Suprapubic skin (tissue), 4 donors: Measurements from ENCODE around the gene MAN2B2. TPM values are rescaled to one million over a fixed set of nuclear protein-coding genes. Genes with fewer than 3 reads are reported as not detected.

Experiments used
- DNase-seq, 2 donors: peaks; one replicate each; pipeline ENCODE4 v3.0.0-alpha.2; 2019; ENCODE audit warnings: low spot score in 2 of 2
- H3K27ac ChIP-seq: fragments of 200-600 bp; sonication (generic); one replicate; pipeline ENCODE4 v1.5.1; 2019
- H3K27me3 ChIP-seq: fragments of 200-600 bp; sonication (generic); one replicate; pipeline ENCODE4 v1.5.1; 2019
- H3K36me3 ChIP-seq: fragments of 200-600 bp; sonication (generic); one replicate; pipeline ENCODE4 v1.5.1; 2019
- H3K4me1 ChIP-seq: fragments of 200-600 bp; sonication (generic); one replicate; pipeline ENCODE4 v1.5.1; 2019
- H3K4me3 ChIP-seq: fragments of 200-600 bp; sonication (generic); one replicate; pipeline ENCODE4 v1.5.1; 2019; ENCODE audit warnings: mild to moderate bottlenecking
- H3K9me3 ChIP-seq: fragments of 200-600 bp; sonication (generic); one replicate; pipeline ENCODE4 v1.5.1; 2019
- EP300 ChIP-seq: sonication (generic); formaldehyde crosslinking; IDR thresholded peaks from one replicate; pipeline ENCODE4 v1.6.1; 2017; ENCODE audit warnings: antibody characterized with exemption
- POLR2A ChIP-seq, 2 donors: fragments of 450-650 bp; IDR thresholded peaks; one replicate each; pipeline ENCODE4 v1.6.1; 2017; ENCODE audit warnings: antibody characterized with exemption in 2 of 2, mild to moderate bottlenecking in 2 of 2, moderate library complexity in 2 of 2
- POLR2AphosphoS5 ChIP-seq, 3 donors: sonication (generic); formaldehyde crosslinking; IDR thresholded peaks; one replicate each; pipeline ENCODE4 v1.6.1; 2017; ENCODE audit warnings: antibody characterized with exemption in 3 of 3
- WGBS: methylation state at CpG from one replicate; pipeline ENCODE4 v1.1.5; 2018; 5-methylcytosine and 5-hydroxymethylcytosine counted together
- total RNA-seq, 4 donors: library from RNA; depleted of rRNA; stranded (reverse); fragments of >200 nt; gene quantifications; one replicate each; pipeline ENCODE4 v1.1.0, GENCODE V29; 2016
- TF ChIP-seq, protein P1 (sequence below), 2 donors: fragments of 200-600 bp in 1 of 2; fragments of 450-650 bp in 1 of 2; sonication (generic) in 1 of 2; IDR thresholded peaks; one replicate each; pipeline ENCODE4 v1.5.1; 2016 to 2019; ENCODE audit warnings: antibody characterized with exemption in 2 of 2, mild to moderate bottlenecking in 1 of 2, moderate library complexity in 1 of 2

The MAN2B2 gene
- total RNA-seq, 4 donors from 2014 or later, result 19.6 to 27.9 (median 25.2) TPM

DNA sequence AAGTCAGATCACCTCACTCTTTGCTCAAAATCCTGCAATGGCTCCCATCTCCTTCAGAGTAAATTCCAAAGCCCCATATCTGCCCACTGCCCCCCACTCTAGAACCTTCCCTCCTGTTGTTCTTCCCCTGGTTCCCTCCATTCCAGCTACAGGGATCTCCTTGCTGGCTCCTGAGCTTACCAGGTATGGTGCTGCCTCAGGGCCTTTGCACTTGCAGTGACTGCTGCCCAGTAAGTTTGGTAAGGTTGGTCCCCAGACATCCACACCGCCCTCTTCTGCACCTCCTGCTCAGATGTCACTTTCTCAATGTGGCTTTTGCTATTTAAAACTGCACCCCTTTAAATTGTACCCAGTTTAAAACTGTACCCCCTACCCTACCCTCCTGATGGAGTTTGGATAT lies 7.8 kb upstream of the MAN2B2 start:
- no peak overlapping the region for H3K4me3 ChIP-seq
- peaks cover 26% of the 10 kb centered on the region for H3K27me3 ChIP-seq
- no peak for DNase-seq
- TF ChIP-seq, protein P1, sequence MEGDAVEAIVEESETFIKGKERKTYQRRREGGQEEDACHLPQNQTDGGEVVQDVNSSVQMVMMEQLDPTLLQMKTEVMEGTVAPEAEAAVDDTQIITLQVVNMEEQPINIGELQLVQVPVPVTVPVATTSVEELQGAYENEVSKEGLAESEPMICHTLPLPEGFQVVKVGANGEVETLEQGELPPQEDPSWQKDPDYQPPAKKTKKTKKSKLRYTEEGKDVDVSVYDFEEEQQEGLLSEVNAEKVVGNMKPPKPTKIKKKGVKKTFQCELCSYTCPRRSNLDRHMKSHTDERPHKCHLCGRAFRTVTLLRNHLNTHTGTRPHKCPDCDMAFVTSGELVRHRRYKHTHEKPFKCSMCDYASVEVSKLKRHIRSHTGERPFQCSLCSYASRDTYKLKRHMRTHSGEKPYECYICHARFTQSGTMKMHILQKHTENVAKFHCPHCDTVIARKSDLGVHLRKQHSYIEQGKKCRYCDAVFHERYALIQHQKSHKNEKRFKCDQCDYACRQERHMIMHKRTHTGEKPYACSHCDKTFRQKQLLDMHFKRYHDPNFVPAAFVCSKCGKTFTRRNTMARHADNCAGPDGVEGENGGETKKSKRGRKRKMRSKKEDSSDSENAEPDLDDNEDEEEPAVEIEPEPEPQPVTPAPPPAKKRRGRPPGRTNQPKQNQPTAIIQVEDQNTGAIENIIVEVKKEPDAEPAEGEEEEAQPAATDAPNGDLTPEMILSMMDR (IDR thresholded peaks at IDR 0.05), result no peak
- TF ChIP-seq EP300 (no peak), POLR2A (IDR thresholded peaks at IDR 0.05) (no peak)
- 95% methylated on average over 1 of the region's 1 CpG for WGBS
- H3K4me1 ChIP-seq, result peaks cover 26% of the 10 kb centered on the region
- no peaks in the 10 kb centered on the region for H3K9me3 ChIP-seq
- H3K27ac ChIP-seq, result no peak overlapping the region
- no peaks in the 10 kb centered on the region for H3K36me3 ChIP-seq

DNA sequence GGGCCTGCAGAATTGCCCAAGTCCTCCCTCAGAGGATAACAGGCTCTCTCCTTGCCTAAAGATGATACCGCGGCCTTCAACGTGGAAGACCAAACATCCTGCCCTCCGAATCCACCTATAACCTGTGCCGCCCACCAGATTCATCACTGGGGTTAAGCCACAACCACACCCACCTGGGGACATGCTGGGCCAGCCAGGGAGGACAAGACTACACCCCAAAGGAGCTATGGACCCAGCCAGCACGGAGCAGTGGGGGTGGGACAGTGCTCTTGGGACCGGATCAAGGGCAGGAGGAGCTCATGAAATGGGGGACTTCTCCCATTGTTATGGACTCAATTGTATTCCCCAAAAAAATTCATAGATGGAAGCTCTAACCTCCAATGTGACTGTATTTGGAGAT lies 6.8 kb upstream of the MAN2B2 start:
- no peak overlapping the region for H3K4me3 ChIP-seq
- no peak for DNase-seq
- peaks cover 17% of the 10 kb centered on the region for H3K4me1 ChIP-seq
- no peak overlapping the region for H3K27ac ChIP-seq
- no peaks in the 10 kb centered on the region for H3K9me3 ChIP-seq
- H3K27me3 ChIP-seq, result peaks cover 18% of the 10 kb centered on the region
- no peaks in the 10 kb centered on the region for H3K36me3 ChIP-seq
- no peak for TF ChIP-seq POLR2A (IDR thresholded peaks at IDR 0.05)
- TF ChIP-seq, protein P1 (IDR thresholded peaks at IDR 0.05), result no peak
- TF ChIP-seq POLR2AphosphoS5 (IDR thresholded peaks at IDR 0.05), result no peak
- 86% methylated on average over 7 of the region's 7 CpGs for WGBS

DNA sequence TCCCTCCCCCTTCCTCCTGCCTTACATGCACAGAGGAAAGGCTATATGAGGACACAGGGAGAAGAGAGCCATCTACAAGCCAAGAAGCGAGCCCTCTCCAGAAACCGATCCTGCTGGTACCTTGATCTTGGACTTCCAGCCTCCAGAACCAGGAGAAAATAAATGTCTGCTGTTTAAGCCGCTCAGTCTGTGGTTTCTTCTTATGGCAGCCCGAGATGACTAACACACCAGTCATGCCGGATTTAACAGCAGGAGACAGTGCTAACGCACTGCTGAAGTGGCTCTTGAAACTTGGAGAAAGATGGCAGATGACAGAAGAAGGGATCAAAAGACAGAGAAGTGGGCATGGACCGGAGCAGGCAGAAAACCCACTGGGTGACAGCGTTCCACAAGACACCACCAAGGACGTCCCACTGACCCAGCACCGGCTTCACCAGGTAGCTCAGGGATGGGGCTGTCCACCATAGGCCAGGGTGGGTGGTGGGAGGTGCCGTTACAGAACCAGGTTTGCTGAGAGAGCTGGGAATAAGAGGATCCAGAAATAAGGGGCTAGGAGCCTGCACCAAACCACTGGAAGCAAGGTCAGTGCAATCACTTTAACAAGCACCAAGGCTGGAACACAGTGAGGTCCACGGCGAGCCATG lies 6.2 kb upstream of the MAN2B2 start:
- no peak overlapping the region for H3K4me3 ChIP-seq
- WGBS, result 80% methylated on average over 13 of the region's 13 CpGs
- TF ChIP-seq POLR2A (IDR thresholded peaks at IDR 0.05), result no peak
- TF ChIP-seq POLR2AphosphoS5 (IDR thresholded peaks at IDR 0.05), result no peak
- TF ChIP-seq, protein P1 (IDR thresholded peaks at IDR 0.05), result no peak
- TF ChIP-seq EP300, result no peak

DNA sequence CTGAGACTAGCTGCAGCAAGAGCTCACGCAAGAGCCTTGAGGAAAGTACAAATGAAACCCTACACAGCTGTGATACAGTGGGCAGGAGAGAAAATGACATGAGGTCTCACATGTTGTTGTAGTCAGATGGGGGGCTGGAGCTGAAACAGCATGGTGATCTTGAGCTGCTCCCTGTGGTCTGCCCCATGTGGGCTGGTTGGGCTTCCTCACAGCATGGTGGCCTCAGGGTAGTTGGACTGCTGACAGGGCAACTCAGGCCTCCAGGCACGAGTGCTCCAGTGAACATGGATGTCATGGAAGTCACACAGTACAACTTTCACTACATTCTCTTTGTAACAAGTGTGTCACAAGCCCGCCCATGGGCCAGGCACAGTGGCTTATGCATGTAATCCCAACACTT lies 3.4 kb upstream of the MAN2B2 start:
- H3K9me3 ChIP-seq, result no peaks in the 10 kb centered on the region
- TF ChIP-seq EP300, result no peak
- TF ChIP-seq, protein P1 (IDR thresholded peaks at IDR 0.05), result no peak
- no peak for TF ChIP-seq POLR2A (IDR thresholded peaks at IDR 0.05)
- no peak for TF ChIP-seq POLR2AphosphoS5 (IDR thresholded peaks at IDR 0.05)
- no peaks in the 10 kb centered on the region for H3K27me3 ChIP-seq
- H3K4me3 ChIP-seq, result no peak overlapping the region
- peaks cover 24% of the 10 kb centered on the region for H3K4me1 ChIP-seq
- H3K36me3 ChIP-seq, result no peaks in the 10 kb centered on the region
- 86% methylated on average over 3 of the region's 3 CpGs for whole genome bisulfite sequencing
- no peak for DNase-seq
- no peak overlapping the region for H3K27ac ChIP-seq

More for the DNA sequence above, 6.2 kb upstream of the MAN2B2 start:
- DNase-seq, result no peak
- Histone ChIP-seq H3K36me3 (no peaks in the 10 kb centered on the region), H3K27ac (no peak overlapping the region), H3K9me3 (no peaks in the 10 kb centered on the region), H3K27me3 (peaks cover 15% of the 10 kb centered on the region), H3K4me1 (peaks cover 14% of the 10 kb centered on the region)

DNA sequence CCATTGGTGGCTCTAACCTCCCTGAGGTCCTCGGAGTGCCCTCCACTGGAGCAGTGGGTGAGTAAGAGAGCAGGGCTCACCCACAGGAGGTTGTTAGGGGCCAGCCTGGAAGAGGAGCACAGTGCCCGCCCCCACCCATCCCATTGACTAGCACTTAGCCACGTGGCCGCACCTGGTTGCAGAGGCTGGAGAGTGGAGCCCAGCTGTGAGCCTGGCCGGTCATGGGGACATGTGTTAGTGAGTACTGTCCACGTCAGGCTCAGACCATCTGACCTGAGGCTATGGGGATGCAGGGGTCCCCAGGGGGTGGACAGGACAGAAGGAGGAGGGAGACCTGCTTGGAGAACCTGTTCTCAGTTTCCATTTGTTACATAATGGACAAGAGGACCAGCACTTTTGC lies 1.4 kb upstream of the MAN2B2 start:
- H3K4me3 ChIP-seq, result no peak overlapping the region
- no peak overlapping the region for H3K27ac ChIP-seq
- H3K27me3 ChIP-seq, result no peaks in the 10 kb centered on the region
- WGBS, result 87% methylated on average over 5 of the region's 6 CpGs
- DNase-seq, result no peak
- H3K9me3 ChIP-seq, result no peaks in the 10 kb centered on the region
- peaks cover 24% of the 10 kb centered on the region for H3K4me1 ChIP-seq
- no peak for TF ChIP-seq POLR2AphosphoS5 (IDR thresholded peaks at IDR 0.05)
- TF ChIP-seq POLR2A (IDR thresholded peaks at IDR 0.05), result no peak
- no peak for TF ChIP-seq EP300
- TF ChIP-seq, protein P1 (IDR thresholded peaks at IDR 0.05), result no peak
- peaks cover 13% of the 10 kb centered on the region for H3K36me3 ChIP-seq
